Sigmoid colon (tissue), 4 donors: Measurements from ENCODE around the gene DSC3.

Source experiments
- CTCF ChIP-seq, 4 experiments: fragments of 450-650 bp in 3 of 4; fragments of 200-600 bp in 1 of 4; IDR thresholded peaks; one replicate each; pipeline ENCODE4 v1.5.1; 2016 to 2019; ENCODE audit warnings: antibody characterized with exemption in 4 of 4, mild to moderate bottlenecking in 3 of 4, moderate library complexity in 2 of 4
- POLR2A ChIP-seq, 2 donors: fragments of 450-650 bp; IDR thresholded peaks; one replicate each; pipeline ENCODE4 v1.6.1; 2016; ENCODE audit warnings: antibody characterized with exemption in 2 of 2, mild to moderate bottlenecking in 2 of 2, moderate library complexity in 2 of 2
- POLR2AphosphoS5 ChIP-seq, 4 donors: sonication (generic); formaldehyde crosslinking; IDR thresholded peaks; one replicate each; pipeline ENCODE4 v1.6.1; 2017; ENCODE audit warnings: antibody characterized with exemption in 4 of 4

DNA sequence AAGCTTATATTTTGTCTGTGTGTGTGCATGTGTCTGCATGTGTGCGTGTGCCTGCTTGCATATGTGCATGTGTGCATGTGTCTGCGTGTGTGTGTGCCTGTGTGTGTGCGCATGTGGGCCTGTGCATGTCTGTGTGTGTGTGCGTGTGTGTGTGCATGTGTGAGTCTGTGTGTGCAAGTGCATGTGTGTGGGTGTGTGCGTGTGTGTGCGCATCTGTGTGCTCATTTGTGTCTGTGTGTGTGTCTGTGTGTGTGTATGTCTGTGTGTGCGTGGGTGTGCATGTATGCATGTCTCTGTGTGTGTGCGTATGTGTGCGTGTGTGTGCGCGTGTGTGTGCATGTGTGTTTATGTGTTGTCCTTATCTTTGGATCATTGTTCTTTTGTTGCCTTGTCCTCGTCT, 56.8 kb downstream of the DSC3 start:
- TF ChIP-seq CTCF (IDR thresholded peaks at IDR 0.05) (no peak), POLR2A (IDR thresholded peaks at IDR 0.05) (no peak), POLR2AphosphoS5 (IDR thresholded peaks at IDR 0.05) (no peak)
